Measurements from ENCODE around the gene SND1.

The SND1 gene

DNA sequence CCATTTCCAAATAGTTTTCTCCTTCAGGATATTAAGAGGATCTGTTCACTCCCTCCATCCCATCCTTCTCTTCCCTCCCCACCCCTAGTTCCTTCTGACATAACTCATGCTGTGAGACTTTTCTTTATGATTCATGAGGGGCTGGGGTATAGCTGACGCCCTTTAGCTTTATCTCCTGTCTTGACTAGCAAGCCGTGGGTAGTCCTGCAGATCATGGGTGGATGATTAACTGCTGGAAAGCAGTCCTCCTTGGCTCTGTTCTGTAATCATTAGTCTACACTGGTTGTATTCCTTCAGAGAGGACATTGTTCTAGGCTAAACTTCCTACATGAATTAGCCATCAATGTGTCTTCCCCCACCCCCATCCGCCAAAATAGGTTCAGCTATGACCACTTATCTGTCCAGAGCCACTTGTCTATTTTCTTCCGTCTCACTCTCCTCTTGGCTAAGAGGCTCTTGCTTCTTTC, 243.9 kb downstream of the SND1 start:
- TF ChIP-seq, protein P1, sequence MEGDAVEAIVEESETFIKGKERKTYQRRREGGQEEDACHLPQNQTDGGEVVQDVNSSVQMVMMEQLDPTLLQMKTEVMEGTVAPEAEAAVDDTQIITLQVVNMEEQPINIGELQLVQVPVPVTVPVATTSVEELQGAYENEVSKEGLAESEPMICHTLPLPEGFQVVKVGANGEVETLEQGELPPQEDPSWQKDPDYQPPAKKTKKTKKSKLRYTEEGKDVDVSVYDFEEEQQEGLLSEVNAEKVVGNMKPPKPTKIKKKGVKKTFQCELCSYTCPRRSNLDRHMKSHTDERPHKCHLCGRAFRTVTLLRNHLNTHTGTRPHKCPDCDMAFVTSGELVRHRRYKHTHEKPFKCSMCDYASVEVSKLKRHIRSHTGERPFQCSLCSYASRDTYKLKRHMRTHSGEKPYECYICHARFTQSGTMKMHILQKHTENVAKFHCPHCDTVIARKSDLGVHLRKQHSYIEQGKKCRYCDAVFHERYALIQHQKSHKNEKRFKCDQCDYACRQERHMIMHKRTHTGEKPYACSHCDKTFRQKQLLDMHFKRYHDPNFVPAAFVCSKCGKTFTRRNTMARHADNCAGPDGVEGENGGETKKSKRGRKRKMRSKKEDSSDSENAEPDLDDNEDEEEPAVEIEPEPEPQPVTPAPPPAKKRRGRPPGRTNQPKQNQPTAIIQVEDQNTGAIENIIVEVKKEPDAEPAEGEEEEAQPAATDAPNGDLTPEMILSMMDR (IDR thresholded peaks at IDR 0.05), result no peak

DNA sequence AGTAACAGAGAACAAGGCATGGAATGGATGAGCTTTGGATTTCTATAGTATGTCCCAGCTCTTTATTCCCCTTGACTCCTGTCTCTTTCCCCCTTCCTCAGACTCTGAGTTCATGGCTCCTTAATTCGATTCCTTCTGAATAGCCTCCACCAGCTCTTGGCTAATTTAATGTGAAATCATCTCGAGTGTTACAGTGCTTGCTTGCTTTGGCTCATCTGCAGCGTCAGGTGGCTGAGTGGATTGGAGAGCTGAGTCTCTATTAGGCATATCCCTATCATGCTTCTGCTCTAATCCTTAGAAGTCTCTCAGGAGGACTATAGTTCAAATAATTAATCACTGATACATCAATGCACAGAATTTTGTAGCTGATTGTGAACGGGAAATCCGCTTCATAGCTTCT, 244.7 kb downstream of the SND1 start:
- TF ChIP-seq, protein P1 (IDR thresholded peaks at IDR 0.05), result no peak

DNA sequence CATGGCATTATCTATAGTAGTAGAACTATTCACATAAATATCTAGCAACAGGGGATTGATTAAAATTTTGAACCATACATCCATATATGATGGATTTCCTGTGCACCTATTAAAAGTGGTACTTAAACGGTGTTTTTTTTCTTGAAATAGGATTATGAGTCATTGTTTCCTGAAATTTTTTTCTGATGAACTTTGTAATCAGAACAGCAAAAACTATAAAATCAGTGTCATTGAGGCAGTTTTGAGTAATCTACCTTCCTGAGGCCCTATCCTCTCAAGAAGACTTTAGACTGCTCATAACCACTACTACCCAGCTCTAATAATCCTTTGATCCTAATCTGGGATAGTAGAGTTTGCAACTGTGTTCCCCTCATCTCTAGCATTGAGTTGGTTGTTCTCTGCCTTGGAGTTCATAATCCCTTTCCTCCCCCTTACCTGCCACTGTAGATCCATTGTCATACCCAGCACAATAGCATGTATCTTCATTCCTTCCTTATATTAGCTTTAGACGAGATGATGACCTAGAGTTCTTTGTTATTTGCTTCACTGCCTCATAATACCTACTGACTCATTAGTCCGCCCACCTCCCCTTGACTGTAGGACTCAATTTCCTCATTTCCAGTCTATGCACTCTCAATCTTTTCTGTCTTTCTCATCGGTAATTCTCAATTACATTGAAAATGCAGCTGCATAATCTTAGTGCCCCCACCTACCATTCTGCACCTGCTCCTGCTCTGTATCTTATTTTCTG, 245.9 kb downstream of the SND1 start:
- TF ChIP-seq, protein P1 (IDR thresholded peaks at IDR 0.05), result no peak

DNA sequence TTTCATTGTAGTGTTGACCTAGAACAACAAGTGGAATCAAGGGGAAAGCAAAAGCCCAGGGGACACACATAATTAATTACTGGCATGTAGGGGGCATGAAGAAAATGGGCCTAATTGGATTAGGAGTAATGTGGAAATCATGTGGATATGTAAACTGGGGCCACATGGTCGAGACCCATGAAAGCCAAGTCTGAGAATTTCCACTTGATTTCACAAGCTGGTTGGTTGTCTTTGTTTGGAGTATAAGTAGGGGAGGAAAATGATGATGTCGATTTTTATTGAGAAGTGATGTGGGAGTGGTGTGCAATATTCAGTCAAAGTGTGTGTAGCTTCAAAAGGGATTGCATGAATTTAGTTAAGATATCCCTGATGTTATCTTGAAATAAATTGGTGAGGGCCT, 247.4 kb downstream of the SND1 start:
- TF ChIP-seq, protein P1 (IDR thresholded peaks at IDR 0.05), result no peak

DNA sequence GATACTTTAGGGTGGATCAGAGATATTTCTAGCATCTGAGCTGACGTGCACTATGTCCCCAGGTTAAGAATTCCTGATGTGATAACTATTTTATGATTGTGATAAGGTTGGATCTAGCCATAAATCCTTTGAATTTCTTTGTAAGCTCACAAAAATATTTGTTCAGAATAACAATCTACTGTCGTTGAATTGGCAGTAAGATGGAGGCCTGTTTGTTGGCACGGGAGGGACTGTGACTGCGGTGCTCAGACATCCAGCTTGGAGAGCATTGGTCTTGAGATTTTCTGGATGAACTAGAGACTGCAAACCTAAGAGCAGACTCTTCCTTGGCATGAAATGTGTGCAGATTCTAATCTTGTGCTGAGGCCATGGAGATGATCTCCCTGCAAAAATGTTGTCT, 248.1 kb downstream of the SND1 start:
- TF ChIP-seq, protein P1 (IDR thresholded peaks at IDR 0.05), result no peak

DNA sequence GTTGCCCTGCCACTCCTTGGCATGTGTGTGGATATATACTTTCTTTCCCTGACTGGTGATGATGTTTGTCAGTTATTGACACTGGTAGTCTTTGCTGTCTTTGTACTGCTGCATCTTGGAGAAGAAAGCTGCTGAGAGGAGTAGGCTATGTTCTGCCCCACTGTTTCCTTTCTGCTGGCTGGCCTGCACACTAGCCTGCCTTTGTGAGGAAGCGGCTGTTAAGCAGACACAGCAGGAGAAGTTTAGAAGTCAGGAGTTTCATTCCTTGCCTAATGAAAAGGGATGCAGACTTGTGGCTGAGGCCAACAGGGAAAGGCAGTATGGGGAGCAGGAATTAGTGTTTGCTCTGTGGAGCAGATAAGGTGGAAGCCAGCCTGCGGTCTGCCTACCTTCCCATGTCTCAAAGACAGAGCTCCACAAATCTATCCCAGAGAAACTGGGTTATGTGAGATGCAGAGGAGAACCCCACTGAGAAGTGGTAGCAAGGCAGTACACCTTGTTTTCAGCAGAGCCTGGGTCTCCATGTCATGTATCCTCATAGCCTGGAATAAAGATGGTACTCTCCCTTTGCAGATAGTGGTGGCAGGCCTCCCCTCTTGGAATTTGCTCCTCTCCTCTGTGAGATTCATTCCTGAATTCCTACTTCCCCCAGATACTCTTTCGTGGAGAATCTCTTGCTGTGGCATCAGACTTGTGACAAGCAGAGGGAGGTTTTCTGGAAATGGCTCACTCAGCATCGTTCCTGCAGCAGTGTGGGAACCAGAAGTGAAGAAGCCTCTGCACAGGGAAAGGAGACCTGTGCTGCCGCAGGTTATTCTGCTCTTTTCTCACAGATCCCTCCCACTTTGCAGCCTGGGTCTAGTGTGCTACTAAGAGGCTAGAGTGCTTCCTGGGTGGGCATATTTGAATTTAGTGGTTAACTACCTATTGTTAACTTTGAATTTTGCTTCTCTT, 249.0 kb downstream of the SND1 start:
- TF ChIP-seq, protein P1 (IDR thresholded peaks at IDR 0.05), result no peak

DNA sequence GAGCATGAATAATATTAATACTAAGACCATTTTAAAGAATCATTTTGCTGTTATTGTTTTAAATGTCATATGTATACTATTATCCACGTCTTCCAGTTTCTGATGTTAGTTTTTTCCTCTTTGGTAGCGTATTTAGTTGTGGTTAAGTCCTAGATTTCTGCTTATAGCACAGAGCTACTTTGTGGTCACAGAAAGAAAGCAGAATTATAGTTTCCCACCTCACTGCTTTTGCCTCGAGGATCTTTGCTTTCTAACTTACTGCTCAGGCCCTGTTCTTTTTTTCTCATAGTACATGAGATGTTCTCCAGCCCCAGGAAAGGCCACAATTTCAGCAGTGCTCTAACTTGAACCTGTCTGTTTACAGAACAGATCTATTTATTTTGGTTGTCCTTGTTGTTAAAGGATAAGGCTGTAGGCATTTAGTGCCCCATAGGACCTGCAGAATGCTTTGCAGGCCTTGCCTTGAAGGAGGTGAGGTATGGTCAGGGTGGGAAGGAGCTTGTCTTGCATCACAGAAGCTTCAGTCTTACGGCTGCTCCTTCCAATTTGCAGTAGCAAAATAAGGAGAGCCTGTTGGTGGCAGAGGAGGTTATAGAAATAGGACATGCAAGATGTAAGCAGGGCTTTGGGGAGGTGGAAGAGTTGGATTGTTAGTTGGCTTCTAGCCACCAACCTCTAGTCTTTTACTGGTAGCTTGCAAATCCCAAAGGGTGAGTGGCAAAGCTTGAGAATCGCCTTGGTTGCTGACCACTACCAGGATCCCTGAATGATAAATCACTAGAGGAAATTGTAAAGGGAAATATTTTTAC, 250.1 kb downstream of the SND1 start:
- TF ChIP-seq, protein P1 (IDR thresholded peaks at IDR 0.05), result no peak

All from LNCAP (cell line).